ENCODE results near the gene C3.

DNA sequence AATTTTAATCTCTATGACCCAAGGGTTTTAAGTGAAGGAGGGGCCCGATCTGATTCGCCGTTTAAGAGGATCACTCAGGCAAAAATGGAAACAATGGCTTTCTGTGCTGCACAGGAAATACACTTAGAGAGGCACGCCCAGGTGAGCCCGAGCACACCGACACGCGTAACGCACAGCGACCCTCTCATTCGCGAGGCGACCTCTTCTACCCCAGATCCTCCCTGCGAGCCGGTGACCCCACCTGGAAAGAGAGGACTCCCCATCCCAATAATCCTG is 46.6 kb upstream of the C3 start:
- TF ChIP-seq, protein P1, sequence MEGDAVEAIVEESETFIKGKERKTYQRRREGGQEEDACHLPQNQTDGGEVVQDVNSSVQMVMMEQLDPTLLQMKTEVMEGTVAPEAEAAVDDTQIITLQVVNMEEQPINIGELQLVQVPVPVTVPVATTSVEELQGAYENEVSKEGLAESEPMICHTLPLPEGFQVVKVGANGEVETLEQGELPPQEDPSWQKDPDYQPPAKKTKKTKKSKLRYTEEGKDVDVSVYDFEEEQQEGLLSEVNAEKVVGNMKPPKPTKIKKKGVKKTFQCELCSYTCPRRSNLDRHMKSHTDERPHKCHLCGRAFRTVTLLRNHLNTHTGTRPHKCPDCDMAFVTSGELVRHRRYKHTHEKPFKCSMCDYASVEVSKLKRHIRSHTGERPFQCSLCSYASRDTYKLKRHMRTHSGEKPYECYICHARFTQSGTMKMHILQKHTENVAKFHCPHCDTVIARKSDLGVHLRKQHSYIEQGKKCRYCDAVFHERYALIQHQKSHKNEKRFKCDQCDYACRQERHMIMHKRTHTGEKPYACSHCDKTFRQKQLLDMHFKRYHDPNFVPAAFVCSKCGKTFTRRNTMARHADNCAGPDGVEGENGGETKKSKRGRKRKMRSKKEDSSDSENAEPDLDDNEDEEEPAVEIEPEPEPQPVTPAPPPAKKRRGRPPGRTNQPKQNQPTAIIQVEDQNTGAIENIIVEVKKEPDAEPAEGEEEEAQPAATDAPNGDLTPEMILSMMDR (IDR thresholded peaks at IDR 0.05 in 8 of 11, conservative IDR thresholded peaks at IDR 0.05 in 3 of 11) = no peak
- TF ChIP-seq POLR2A (IDR thresholded peaks at IDR 0.05) = no peak

Measured in spleen (tissue), 7 donors.